Head of caudate nucleus (tissue), 42 donors: ENCODE data around the gene EPM2AIP1.
A peak's percentile ranks its signal among the peaks of the same experiment; 100 is the strongest.
"Not testable (repeated sequence)": the region's sequence is repeated elsewhere in the genome, so short reads cannot be mapped to it uniquely, and the experiment has no call there.

Experiments used
- DNase-seq, 42 donors: peaks; one replicate each; pipeline versions ENCODE4 v3.0.0 to v3.0.0-alpha.2; 2020 to 2021; ENCODE audit warnings: mixed read lengths in 7 of 42
- intact Hi-C: fragments of 100-400 bp; cut with DNase I; formaldehyde crosslinking; loops from one replicate; pipeline ENCODE4 v1.15.0; 2022

The EPM2AIP1 gene

DNA sequence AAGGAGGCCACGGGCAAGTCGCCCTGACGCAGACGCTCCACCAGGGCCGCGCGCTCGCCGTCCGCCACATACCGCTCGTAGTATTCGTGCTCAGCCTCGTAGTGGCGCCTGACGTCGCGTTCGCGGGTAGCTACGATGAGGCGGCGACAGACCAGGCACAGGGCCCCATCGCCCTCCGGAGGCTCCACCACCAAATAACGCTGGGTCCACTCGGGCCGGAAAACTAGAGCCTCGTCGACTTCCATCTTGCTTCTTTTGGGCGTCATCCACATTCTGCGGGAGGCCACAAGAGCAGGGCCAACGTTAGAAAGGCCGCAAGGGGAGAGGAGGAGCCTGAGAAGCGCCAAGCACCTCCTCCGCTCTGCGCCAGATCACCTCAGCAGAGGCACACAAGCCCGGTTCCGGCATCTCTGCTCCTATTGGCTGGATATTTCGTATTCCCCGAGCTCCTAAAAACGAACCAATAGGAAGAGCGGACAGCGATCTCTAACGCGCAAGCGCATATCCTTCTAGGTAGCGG is at the start of gene EPM2AIP1:
TSS of gene EPM2AIP1 (minus strand) at position 326 of the 520 bp plus-strand sequence. CDS start at position 272, 54 bp downstream.
- intact Hi-C loops, result loop anchor here (10.0 kb wide), 1 partner anchor 222 kb away; no protein-coding TSS in a partner anchor
- peak in 25 of 42 donors; percentile 93 to 100 (median 99) for DNase-seq

DNA sequence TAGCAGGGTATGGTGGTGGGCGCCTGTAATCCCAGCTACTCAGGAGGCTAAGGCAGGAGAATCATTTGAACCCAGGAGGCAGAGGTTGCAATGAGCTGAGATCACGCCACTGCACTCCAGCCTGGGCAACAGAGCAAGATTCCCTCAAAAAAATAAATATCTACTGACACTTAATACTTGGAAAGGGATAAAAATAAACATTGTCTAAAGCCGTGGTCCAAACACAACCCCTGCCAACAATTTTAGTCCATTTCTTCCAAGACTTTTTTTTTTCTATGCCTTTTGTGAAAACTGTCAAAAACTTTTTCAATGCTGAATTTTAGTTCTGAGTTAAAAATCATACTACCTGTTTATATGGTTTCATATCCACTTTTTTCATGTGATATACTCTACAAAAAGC is 49.8 kb upstream of the EPM2AIP1 start:
- DNase-seq, intact Hi-C loops: not testable (repeated sequence)

DNA sequence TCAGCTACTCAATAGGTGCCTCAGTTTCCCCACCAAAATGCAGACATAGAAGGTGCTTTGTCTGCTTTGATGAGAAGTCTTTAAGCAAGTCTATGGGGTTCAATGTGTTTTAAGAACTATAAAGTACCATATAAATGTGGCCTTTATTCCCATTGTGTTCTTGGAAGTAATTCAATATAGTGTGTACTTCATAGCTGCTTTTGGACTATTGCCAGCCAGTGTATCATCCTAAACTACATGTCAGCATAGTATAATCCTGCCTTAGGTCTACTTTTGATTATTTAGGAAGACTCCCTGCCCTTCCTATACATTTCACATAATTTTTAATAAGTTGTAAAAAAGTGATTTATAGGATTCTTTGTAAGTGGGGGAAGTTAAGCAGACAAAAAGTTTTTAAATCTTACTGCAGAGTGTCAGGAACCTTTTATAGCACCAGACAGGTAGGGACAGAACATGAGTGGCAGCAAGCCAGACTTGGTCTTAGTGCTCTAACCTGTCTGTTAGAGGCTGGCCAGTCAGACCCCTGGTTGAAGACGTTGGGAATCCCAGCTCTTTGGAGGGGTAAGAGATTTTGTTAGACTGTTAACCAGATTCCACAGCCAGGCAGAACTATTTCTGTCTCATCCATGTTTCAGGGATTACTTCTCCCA is 48.7 kb upstream of the EPM2AIP1 start:
- intact Hi-C loops, result no loop called here
- DNase-seq, result no peak

DNA sequence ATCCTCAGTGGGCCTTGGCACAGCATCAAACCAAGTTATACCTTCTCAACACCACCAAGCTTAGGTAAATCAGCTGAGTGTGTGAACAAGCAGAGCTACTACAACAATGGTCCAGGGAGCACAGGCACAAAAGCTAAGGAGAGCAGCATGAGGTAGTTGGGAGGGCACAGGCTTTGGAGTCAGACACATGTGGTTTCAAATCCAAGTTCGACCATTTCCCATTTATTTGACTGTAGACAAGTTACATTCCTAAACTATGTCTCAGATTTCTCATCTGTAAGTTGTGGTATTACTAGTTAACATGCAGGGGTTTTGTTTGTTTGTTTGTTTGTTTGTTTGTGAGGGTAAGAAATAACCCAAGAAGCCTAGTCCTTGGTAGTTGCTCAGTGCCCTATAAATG is 47.3 kb upstream of the EPM2AIP1 start:
- intact Hi-C loops, result no loop called here
- DNase-seq, result no peak

DNA sequence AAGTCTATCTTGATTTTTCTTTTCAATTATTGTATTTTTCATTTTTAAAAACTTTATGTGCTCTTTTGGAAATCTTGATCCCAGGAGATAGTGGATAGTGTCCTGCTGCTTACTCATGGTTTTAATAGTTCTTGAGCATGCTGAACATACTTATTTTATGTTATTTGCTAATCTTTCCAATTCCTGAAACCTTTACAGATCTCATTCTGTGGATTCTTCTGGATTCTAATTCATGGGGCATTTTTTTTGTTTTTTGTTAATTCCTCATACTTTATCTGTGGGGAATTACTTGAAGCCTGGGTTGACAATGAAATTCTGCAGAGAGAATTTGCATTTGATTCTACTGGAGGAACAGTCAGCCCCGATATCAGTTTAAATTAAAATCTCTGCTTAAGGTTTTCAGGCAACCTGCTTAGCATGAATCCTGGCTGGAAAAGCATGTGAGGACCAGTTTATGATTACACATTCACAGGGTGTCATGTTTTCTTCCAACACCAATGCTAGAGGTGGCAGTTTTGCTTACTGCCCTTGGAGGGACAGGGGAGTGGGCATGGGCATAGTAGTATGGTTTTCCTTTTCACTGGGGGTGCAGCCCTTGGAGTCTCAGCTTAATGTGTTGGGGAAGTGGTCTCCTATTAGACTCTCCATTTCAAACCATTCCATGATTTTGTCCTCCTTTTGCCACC is 46.4 kb upstream of the EPM2AIP1 start:
- DNase-seq, result no peak
- intact Hi-C loops, result no loop called here

DNA sequence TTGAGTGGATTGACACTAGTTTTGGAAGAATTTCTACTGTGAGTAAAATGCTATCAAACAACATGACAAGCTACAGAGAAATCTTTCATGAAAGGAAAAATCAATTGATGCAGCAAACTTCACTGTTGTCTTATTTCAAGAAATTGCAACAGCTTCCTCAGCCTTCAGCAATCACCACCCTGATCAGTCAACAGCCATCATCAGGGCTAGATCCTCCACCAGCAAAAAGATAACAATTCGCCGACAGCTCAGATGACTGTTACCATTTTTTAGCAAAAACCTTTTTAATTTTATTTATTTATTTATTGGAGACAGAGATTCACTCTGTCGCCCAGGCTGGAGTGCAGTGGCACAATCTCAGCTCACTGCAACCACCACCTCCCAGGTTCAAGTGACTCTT is 44.4 kb upstream of the EPM2AIP1 start:
- intact Hi-C loops, result no loop called here
- DNase-seq, result no peak

DNA sequence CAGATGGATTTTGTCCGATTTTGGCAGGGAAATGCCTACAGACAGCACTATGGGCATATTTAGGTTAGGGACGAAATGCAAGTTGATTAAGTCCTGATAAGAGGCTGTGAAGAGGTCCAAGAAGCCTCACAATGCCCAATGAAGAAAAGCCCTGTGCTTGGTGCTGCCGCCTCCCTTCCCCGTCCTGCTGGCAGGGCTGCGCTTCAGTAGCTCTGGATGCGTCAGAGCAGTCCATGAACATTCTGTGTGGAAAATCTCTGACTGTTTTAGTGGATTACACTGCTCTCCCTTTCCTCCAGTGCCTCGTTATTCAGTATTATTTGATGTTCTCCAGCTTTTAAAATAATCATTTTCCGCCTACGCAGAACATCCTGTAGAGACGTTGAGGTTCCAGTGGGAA is 40.0 kb upstream of the EPM2AIP1 start:
- intact Hi-C loops, result no loop called here
- DNase-seq, result peak in 36 of 42 donors; percentile 9 to 76 (median 40)

DNA sequence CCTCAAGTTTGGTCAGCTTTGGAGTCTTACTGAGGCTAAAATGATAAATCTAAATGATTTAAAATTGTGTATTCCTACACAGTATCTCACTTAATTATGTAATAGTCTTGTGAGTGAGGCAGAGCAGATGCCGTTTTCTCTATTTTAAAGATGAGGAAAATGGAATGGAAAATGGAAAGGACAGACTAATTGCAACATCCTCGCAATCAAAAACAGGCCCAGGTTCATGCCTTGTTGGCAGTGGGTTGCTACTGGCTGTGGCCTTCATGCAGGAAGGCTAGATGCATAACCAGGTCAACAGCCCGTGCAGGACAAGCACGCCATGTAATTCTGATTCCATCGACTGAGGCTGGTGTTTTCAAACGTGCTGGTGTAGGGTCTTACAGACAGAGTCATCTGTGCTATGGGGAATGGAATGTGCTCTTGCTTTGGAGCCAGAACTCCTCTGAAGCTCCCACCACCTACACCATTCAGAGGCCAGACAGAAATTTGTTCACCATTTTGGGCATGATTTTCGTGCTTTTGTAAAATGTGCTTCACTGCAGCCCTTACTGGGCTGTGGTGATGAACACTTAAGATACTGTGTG is 38.3 kb upstream of the EPM2AIP1 start:
- DNase-seq, result peak in 1 of 42 donors; percentile 4
- intact Hi-C loops, result no loop called here

DNA sequence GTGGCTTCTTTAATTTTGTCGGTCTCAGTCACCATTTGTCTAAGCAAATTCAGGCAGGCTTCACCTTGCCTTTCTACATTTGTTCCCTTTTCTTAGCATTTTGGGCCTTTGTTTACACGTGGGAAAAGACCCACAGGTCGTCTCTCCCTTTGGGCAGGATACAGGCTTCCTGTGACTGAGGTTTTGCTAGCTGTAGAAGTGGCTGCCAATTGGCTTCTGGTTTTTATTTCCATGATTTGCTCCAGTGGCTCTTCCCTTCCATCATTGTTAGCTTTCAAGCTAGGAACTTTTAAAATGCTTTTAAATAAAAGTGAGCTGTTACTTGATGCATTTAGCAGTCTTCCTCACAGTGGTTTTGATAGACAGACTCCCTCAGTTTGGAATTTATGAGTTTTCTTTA is 37.7 kb upstream of the EPM2AIP1 start:
- DNase-seq, result no peak
- intact Hi-C loops, result no loop called here

DNA sequence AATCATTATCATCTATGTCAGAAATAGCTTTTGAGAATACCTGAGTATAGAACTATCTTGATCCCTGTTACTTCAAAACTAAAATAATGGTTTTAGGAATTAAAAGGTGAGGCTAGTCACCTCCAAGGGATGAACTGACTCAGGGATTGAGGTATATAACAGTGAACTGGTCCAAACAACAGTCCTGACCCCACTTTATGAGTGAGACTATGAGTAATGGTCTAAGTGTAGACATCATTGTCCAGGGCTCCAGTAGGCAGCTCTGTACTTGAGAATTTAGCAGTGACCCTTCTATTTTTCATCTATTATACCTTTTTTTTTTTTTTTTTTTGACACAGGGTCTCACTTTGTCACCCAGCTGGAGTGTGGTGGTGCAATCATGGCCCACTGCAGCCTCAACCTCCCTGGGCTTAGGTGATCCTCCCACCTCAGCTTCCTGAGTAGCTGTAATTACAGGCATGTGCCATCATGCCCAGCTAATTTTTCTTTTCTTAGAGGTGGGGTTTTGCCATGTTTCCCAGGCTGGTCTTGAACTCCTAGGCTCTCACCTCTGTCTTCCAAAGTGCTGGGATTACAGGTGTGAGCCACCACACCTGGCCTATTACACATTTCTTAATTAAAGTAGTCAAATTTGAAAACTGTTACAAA is 36.7 kb upstream of the EPM2AIP1 start:
- intact Hi-C loops, result loop anchor here (10.0 kb wide), 1 partner anchor 185 kb away; no protein-coding TSS in a partner anchor
- DNase-seq, result no peak

DNA sequence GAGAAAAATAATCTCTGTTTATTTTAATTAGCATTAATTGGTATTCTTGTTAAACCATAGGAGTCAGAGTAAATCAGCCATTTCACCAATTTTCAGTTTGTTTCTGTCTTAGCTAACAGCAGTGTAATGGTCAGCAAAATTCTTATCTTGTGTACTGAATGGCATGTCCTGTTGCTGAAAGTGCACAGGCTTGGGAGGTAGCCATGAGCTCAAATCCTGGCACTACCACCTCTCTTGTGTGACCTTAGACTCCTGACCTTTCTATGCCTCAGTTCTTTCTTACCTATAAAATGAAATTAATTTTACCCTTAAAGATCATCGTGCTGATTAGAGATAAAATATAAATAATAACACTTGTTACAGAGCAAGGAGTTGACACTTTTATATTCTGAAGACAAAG is 36.2 kb upstream of the EPM2AIP1 start:
- intact Hi-C loops, result loop anchor here (10.0 kb wide), 1 partner anchor 186 kb away; no protein-coding TSS in a partner anchor
- no peak for DNase-seq

DNA sequence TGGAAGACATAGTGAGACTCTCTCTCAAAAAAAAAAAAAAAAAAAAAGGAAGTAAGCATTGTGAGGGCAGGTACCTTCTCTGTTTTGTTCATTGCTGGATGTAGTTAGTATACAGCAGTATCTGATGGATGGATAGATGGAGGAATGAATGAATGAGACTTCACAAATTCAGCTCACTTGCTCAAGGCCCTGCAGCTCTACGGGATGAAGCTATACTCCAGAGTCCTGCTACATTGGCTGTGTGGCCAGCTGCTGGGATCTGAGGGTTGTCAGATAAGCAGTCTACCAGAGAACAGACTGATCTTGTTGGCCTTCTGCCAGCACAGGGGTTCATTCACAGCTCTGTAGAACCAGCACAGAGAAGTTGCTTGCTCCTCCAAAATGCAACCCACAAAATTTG is 35.4 kb upstream of the EPM2AIP1 start:
- intact Hi-C loops, result loop anchor here (10.0 kb wide), 1 partner anchor 186 kb away; no protein-coding TSS in a partner anchor
- peak in 5 of 42 donors; percentile 11 to 34 (median 19) for DNase-seq

DNA sequence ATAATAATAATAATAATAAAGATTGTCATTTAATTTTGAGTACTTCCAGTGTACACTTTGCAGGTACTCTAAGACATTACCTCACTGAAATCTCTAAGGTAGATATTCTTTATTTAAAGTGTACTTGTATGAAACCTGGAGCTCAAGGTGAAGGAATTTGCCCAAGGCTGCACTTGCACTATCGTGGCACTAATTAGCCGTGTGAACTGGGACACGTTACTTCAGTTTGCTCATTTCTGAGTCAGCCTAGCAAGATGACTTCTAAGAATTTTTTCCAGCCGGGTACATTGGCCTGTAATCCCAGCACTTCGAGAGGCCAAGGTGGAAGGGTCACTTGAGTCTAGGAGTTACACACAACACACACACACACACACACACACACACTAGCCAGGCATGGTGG is 33.9 kb upstream of the EPM2AIP1 start:
- no peak for DNase-seq
- intact Hi-C loops, result loop anchor here (10.0 kb wide), 1 partner anchor 188 kb away; no protein-coding TSS in a partner anchor

DNA sequence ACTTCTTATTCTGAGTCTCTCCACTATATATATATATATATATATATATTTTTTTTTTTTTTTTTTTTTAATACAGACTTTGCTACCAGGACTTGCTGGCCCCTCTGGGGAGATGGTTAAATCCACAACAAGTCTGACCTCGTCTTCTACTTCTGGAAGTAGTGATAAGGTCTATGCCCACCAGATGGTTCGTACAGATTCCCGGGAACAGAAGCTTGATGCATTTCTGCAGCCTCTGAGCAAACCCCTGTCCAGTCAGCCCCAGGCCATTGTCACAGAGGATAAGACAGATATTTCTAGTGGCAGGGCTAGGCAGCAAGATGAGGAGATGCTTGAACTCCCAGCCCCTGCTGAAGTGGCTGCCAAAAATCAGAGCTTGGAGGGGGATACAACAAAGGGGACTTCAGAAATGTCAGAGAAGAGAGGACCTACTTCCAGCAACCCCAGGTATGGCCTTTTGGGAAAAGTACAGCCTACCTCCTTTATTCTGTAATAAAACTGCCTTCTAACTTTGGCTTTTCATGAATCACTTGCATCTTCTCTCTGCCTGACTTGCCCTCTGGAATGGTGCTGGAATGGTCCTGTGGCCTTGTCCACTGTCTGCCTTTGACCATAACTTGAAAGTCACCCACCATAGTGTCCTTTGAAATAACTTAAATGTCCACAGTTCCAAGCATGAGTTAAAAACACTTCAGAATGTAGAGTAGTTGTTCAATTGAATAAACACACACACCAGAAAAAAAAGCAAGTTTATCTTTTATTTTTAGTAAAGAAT is 32.8 kb upstream of the EPM2AIP1 start:
- intact Hi-C loops, result loop anchor here (10.0 kb wide), 1 partner anchor 189 kb away; no protein-coding TSS in a partner anchor
- no peak for DNase-seq

DNA sequence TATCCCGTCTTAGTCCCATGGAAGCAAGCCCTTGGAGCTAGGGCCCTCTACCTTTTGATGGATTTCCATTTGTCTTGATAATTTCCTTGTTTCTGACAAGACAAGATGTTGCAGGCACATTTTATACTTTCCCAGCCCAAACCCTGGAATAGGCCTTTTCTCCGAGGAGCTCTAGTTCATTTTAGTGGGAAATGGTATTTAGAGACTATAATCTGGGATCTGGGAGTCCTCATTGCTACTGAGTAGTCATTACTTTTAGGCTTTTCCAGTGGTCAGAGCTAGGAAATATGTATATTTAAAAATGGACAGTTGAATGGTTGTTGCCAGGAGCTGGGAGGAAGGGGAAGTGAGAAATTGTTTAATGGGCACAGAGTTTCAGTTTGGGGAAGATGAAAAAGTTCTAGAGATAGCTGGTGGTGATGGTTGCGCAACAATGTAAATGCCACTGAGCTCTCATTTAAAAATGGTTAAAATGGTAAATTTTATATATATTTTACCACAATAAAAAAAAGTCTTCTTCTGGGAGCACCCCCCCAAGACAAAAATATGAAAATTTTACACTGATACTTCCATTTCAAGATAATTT is 32.0 kb upstream of the EPM2AIP1 start:
- no peak for DNase-seq
- intact Hi-C loops, result loop anchor here (10.0 kb wide), 1 partner anchor 190 kb away; no protein-coding TSS in a partner anchor

DNA sequence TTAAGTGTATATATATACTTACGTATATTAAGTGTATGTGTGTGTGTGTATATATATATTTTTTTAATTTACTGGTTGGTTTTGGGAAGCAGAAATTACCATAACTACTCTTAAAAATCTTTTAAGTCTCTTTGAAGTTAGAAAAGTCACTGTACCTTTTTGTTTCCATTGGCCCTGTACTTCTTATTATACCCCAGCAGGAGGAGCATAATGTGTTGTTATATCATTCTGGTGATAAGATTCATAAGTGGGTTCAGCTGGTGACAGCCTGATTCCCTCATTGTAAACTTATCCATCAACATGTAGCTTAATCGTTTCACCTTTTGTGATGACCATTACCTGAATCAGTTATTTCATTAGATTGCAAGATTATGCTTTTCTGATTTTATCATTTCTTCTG is 31.2 kb upstream of the EPM2AIP1 start:
- intact Hi-C loops, result loop anchor here (10.0 kb wide), 1 partner anchor 191 kb away; no protein-coding TSS in a partner anchor
- no peak for DNase-seq

DNA sequence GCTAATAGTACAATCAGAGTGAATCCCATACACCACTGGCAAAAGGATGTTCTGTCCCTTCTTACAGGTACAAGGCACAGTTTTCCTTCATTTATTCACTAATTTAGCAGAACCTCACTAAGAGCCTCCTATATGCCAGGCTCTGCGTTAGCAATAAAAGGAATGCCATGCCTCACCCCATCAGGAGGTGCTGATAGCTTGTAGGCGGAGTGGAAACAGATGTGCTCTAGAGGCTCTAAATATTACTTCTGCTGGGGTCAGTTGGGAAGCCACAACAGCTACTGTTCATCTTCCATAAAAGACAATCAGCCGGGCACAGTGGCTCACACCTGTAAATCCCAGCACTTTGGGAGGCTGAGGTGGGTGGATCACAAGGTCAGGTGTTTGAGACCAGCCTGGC is 24.8 kb upstream of the EPM2AIP1 start:
- DNase-seq, result no peak
- intact Hi-C loops, result no loop called here

DNA sequence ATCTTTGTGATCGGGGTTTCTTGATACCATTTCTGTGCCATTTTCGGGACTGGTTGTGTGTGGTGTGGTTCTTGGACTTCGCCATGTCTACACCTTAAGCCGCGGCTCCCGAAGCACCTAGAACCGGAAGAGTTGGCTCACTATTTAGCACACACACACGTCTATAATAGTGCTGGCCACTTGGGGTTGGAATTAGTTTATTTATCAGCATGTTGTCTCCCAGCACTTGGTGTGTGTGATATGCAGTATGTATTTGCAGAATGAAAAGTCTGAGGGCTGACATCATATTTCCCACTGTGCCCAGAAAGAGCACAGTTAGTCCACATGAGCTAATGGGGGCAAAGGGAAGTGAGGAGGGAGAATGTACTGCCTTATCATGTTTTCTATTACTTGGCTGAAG is 24.0 kb upstream of the EPM2AIP1 start:
- intact Hi-C loops, result no loop called here
- DNase-seq, result no peak
